Muscle layer of duodenum (tissue), 2 donors: ENCODE results near the gene ACVRL1.

Experiments
- H3K27ac ChIP-seq: one replicate; pipeline ENCODE4 v1.7.0; 2013; ENCODE audit warnings: mild to moderate bottlenecking, low read length
- H3K27me3 ChIP-seq: one replicate; pipeline ENCODE4 v1.7.0; 2013; ENCODE audit warnings: low read depth, mild to moderate bottlenecking, control low read depth, low read length
- H3K36me3 ChIP-seq, 2 donors: one replicate each; pipeline ENCODE4 v1.7.0; 2013; ENCODE audit warnings: low read length in 2 of 2, control low read depth in 1 of 2, mild to moderate bottlenecking in 1 of 2; ENCODE audit not compliant: insufficient read depth in 2 of 2, control insufficient read depth in 1 of 2
- H3K4me1 ChIP-seq, 2 donors: one replicate each; pipeline ENCODE4 v1.7.0; 2013; ENCODE audit warnings: low read length in 2 of 2, mild to moderate bottlenecking in 2 of 2, control low read depth in 1 of 2, moderate library complexity in 1 of 2; ENCODE audit not compliant: insufficient read depth in 2 of 2, control insufficient read depth in 1 of 2
- H3K4me3 ChIP-seq, 2 donors: one replicate each; pipeline ENCODE4 v1.7.0; 2013; ENCODE audit warnings: low read length in 2 of 2, low read depth in 1 of 2, mild to moderate bottlenecking in 1 of 2
- H3K9me3 ChIP-seq, 2 donors: one replicate each; pipeline ENCODE4 v1.7.0; 2013; ENCODE audit warnings: low read length in 2 of 2, control low read depth in 1 of 2, mild to moderate bottlenecking in 1 of 2; ENCODE audit not compliant: control insufficient read depth in 1 of 2
- donor health status: healthy.

ACVRL1 gene

DNA sequence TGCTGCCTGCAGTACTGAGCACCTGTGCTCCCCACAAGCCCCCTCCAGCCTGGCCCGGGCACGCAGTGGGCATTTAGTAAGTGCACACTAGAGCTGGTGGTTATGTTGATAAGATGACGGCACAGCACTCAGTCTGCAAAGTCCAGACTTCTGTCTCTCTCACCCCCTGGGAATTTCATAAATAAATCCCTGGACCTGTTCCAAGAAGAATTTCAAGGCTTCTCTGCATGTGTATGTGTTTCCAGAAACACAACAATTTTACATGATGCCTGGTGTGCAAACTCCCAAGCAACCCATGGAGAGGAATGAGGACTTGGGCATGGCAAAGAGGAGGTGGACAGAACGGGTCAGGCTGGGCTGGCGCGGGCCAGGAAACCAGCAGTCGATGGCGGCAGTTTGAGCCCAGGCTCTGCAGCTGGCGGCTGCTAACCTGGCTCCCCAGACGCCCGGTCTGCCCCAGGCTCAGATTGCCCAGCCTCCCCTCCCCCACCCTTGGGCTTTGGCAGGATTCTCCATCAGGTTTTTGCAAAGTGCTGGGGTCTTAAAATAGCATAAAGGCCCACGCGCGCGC lies 33.8 kb downstream of the ACVRL1 start:
- Histone ChIP-seq H3K27me3 (no peaks in the 10 kb centered on the region), H3K27ac (no peak overlapping the region), H3K4me3 (no peak overlapping the region), H3K4me1 (peaks cover 8 to 9% of the 10 kb centered on the region in 2 donors), H3K9me3 (peaks cover 8 to 12% of the 10 kb centered on the region in 2 donors), H3K36me3 (no peaks in the 10 kb centered on the region)

DNA sequence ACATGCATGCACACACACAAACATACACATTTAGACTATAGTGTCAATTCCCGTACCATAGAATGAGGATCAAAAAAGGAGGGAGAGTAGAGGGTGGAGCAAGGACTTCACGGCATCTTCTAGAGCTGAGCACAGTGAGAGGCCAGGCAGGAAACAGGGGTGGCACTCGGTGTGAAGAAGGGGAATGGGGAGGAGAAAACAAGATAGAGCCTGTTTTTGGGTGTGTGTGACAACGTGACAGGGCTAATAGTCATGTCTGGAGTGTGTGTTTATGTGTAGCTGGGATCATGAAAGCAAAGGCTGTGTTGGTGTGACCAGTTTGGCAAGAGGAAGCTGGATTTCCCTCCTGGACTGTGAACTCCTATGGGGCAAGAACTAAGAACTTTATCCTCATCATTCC lies 34.3 kb downstream of the ACVRL1 start:
- Histone ChIP-seq H3K36me3 (no peaks in the 10 kb centered on the region), H3K9me3 (peaks cover 8 to 12% of the 10 kb centered on the region in 2 donors), H3K4me3 (no peak overlapping the region), H3K27ac (no peak overlapping the region), H3K4me1 (peaks cover 8 to 9% of the 10 kb centered on the region in 2 donors), H3K27me3 (no peaks in the 10 kb centered on the region)

DNA sequence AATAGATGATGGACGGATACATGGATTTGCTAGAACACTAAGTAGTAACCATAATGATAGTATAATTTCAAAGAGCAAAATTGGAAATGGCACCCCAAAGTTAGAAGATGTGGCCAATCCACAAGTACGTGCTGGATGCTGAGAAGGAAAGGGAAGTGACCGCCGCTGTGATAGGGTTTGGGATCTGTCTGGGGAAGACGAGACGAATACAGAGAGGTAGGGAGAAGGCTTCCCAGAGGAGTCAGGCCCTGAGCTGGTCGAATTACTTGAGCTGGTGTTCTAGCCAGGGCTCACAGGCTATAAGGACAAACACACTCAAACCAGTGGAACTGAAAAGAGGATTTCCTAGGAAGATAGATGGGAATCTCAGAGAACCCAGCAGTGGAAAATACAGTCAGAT lies 34.8 kb downstream of the ACVRL1 start:
- H3K9me3 ChIP-seq, result peaks cover 8 to 12% of the 10 kb centered on the region in 2 donors
- no peaks in the 10 kb centered on the region for H3K27me3 ChIP-seq
- peaks cover 8 to 9% of the 10 kb centered on the region in 2 donors for H3K4me1 ChIP-seq
- H3K4me3 ChIP-seq, result no peak overlapping the region
- H3K36me3 ChIP-seq, result no peaks in the 10 kb centered on the region
- H3K27ac ChIP-seq, result no peak overlapping the region

DNA sequence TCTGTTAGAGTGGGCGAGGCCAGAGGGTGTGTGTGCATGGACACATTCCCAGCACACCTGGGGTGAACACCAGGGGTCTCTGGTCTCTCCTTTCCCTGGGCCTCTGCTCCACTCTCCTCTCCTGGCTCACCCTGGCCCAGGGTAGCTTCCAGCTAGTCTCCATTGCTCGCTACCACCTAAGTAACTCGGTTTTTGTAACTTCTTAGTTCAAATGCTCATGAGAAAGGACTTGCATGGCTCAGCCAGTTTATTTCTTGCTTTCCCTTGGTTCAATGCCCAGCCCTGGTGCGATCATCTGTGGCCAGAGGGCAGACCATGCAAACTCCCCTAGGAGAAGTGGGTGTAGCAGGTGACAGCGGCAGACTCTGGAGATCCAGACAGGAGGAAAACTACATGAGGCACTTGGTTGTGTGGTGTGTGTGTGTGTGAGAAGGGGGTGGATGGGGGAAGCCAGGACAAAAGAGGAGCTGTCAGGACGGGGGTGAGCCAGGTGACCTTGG lies 35.2 kb downstream of the ACVRL1 start:
- no peaks in the 10 kb centered on the region for H3K27me3 ChIP-seq
- H3K36me3 ChIP-seq, result no peaks in the 10 kb centered on the region
- no peak overlapping the region for H3K4me3 ChIP-seq
- peaks cover 8 to 9% of the 10 kb centered on the region in 2 donors for H3K4me1 ChIP-seq
- H3K9me3 ChIP-seq, result peaks cover 8 to 12% of the 10 kb centered on the region in 2 donors
- no peak overlapping the region for H3K27ac ChIP-seq

DNA sequence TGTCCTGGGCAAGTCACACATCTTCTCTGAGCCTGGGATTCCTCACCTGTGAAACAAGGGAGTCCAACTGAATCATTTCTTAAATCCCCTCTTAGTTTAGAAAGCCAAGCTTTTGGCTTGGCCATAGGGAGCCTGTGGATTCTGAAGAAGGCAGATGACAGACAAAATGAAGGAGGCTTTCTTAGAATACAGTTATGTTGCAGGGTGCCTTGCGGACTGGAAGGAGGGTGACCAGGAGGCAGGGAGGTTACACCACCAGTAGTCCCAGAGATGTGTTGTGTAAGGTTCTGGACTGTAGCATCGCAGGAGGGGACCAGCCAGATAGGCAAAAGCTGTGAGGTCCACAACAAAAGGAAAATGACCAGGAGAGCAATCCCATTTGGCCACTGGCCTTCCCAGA lies 36.0 kb downstream of the ACVRL1 start:
- Histone ChIP-seq H3K36me3 (no peaks in the 10 kb centered on the region), H3K4me1 (peaks cover 8 to 9% of the 10 kb centered on the region in 2 donors), H3K27ac (no peak overlapping the region), H3K27me3 (no peaks in the 10 kb centered on the region), H3K4me3 (no peak overlapping the region), H3K9me3 (peaks cover 8 to 12% of the 10 kb centered on the region in 2 donors)

DNA sequence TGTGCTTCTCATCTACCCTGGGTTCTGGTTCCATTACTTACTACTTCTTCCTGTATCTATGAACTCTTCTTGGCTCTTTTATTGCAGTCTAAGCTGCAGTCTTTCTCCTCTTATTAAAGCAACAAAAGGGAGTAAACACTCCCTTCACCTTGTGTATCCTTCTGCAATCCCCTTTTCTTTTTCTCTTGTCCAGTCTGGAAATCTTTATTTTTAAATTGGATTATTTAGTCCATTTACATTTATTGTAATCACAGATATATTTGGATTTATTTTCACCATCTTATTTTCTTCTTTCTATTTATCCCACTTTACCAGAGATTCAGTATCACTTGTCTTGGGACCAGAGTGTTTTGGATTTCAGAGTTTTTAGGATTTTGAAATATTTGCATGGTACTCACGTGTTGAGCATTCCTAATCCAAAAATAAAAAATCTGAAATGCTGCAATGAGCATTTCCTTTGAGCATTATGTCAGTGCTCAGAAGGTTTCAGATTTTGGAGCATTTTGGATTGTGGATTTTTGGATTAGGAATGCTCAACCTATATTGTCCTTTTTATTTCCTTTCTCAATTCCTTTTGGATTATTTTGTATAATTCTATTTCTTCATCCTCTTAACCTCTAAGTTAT lies 37.4 kb downstream of the ACVRL1 start:
- no peaks in the 10 kb centered on the region for H3K36me3 ChIP-seq
- H3K9me3 ChIP-seq, result peaks cover 8 to 12% of the 10 kb centered on the region in 2 donors
- H3K27me3 ChIP-seq, result no peaks in the 10 kb centered on the region

DNA sequence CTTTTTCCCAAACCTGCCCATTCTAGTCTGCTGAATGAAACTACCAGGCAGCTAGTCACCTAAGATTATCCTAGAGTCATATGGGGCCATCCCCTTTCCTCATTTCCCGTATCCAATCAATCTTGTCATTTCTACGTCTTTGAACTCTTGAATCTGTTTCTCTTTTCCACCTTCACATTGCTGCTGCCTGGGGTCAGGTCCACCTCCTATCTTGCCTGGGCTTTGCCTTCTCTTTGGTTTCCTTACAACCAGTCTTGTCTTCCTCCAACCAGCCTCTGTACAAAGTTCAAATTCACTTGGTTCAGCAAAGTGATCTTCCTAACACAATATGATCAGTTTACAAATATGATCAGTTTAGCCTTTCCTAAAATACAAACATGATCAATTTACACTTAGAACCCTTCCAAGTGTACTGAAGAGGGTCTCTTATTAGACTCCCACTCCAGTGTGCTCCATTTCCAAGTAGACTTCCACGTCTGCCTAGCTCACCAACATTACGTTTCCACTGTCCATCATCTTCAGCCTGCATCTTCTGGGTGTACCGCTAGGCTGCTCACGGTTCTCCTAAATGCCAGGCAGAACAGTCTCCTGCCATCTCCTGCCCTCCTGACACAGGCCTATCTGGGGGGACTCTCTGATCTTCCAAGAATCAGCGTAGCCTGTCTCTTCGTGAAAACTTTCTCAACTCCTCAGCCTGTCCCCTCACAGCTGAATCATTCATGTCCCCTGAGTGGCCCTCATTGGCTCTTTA lies 40.1 kb downstream of the ACVRL1 start:
- Histone ChIP-seq H3K36me3 (no peaks in the 10 kb centered on the region), H3K9me3 (peaks cover 8 to 12% of the 10 kb centered on the region in 2 donors), H3K27me3 (no peaks in the 10 kb centered on the region), H3K27ac (no peak overlapping the region), H3K4me1 (peaks cover 0 to 4% of the 10 kb centered on the region in 2 donors), H3K4me3 (no peak overlapping the region)

More for the DNA sequence above, 37.4 kb downstream of the ACVRL1 start:
- no peak overlapping the region for H3K4me3 ChIP-seq
- no peak overlapping the region for H3K27ac ChIP-seq
- H3K4me1 ChIP-seq, result peaks cover 8 to 9% of the 10 kb centered on the region in 2 donors

DNA sequence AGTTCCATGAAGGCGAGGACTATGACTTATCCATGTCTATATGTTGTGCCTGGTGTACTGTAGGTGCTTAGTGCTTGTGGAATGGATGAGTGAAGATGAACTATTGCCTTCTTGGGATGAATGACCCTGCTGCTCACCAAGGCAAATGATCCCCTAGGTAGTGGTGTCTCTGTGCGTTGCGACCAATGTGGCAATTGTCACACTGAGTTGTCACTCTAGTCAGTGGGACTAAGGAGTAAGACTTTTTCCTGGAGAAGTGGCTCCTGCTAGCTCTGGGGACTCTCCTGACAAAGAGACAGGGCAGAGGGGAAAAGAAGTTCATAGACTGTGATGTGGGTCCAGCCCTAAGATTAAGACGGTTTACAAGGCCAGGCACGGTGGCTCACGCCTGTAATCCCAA lies 40.8 kb downstream of the ACVRL1 start:
- H3K4me3 ChIP-seq, result no peak overlapping the region
- H3K36me3 ChIP-seq, result no peaks in the 10 kb centered on the region
- H3K4me1 ChIP-seq, result peaks cover 0 to 6% of the 10 kb centered on the region in 2 donors
- peaks cover 8 to 12% of the 10 kb centered on the region in 2 donors for H3K9me3 ChIP-seq
- no peaks in the 10 kb centered on the region for H3K27me3 ChIP-seq
- no peak overlapping the region for H3K27ac ChIP-seq

DNA sequence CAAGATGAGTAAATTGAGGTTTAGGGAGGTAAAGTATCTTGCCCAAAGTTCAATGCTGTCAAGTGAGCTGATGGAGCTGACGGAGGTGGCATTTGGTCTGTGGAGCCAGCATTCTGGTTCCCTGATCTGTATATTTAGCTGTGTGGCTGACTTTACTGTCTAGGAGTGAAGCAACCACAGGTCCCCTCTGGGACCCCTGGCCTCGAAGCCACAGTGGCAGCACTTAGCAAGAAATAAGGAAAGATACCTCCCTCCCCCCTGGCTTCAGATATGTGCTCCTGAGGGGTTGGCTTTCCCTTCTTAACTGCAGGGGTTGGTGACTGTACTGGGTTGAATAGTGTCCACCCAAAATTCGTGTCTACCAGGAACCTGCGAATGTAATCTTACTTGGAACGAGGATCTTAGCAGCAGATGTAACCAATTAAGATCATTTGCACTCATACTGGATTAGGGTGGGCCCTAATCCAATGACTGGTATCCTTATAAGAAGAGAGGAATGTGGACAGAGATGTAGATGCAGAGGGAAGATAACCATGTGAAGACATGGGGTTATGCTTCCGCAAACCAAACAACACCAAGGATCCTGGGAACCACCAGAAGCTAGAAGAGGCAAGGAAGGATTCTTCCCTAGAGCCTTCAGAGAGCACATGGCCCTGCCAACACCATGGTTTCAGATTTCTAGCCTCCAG lies 42.2 kb downstream of the ACVRL1 start:
- Histone ChIP-seq H3K36me3 (no peaks in the 10 kb centered on the region), H3K27me3 (no peaks in the 10 kb centered on the region), H3K27ac (no peak overlapping the region), H3K9me3 (peaks cover under 1 to 4% of the 10 kb centered on the region in 2 donors), H3K4me3 (no peak overlapping the region), H3K4me1 (peaks cover 3 to 19% of the 10 kb centered on the region in 2 donors)

DNA sequence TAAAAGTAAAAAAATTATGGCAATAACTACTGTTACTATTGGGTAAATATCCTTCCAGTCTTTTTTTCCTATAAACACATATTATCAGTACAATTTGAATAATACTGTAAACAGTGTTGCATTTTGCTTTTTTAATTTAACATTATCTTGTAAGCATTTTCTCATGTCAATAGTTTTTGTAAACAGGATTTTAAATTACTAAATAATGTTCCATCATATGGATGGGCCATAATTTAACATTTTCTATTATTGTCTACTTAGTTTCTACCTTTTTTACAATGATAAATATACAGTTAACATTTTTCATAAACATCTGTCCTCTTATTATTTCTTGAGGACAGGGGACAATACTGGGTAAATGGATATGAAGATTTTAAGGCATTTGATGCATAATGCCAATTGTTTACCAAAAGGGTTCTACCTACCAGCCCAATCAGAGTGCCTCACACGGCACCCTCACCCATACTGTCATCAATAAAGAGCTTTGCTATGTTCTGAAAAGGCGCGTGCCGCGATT lies 43.4 kb downstream of the ACVRL1 start:
- peak overlapping the region; percentile 67 to 71 for H3K4me3 ChIP-seq
- peaks cover 14 to 31% of the 10 kb centered on the region in 2 donors for H3K4me1 ChIP-seq
- H3K27ac ChIP-seq, result no peak overlapping the region
- H3K9me3 ChIP-seq, result no peaks in the 10 kb centered on the region
- no peaks in the 10 kb centered on the region for H3K36me3 ChIP-seq
- H3K27me3 ChIP-seq, result no peaks in the 10 kb centered on the region
